IMR-90 (cell line): ENCODE data around the gene MAGEB3. TPM values are rescaled to one million over a fixed set of nuclear protein-coding genes. Genes with fewer than 3 reads are reported as not detected.
A peak's percentile ranks its signal among the peaks of the same experiment; 100 is the strongest.

Source experiments
- ATAC-seq: fragments of 200-7000 bp; cut with Tn5 transposase; 2 replicates; pipeline ENCODE4 v1.9.1; 2020; ENCODE audit warnings: low read depth, mild to moderate bottlenecking, moderate library complexity
- BruUV-seq: library from RNA; stranded (reverse); fragments of 400-500 nt; replicated peaks from 2 replicates; lab custom pipeline; 2021; lab: Mats Ljungman, UMichigan
- CTCF ChIA-PET: fragments of 300-600 bp; formaldehyde crosslinking; extraction: SDS; loops from one replicate; lab custom pipeline; 2021; ENCODE audit warnings: antibody characterized with exemption; lab: Yijun Ruan, JAX
- POLR2A ChIA-PET: fragments of 300-600 bp; sonication (Branson Sonifier 250); formaldehyde crosslinking; loops from one replicate; lab custom pipeline; 2022; ENCODE audit warnings: antibody characterized with exemption; ENCODE audit not compliant: unreplicated experiment; lab: Charles Lee
- DNase-seq: peaks from one replicate; pipeline ENCODE4 v3.0.0; 2013
- H2AFZ ChIP-seq: replicated peaks from 2 replicates; pipeline ENCODE3; 2013; ENCODE audit warnings: low read length, mild to moderate bottlenecking; ENCODE audit not compliant: poor library complexity
- H2AK5ac ChIP-seq: 2 replicates; pipeline ENCODE4 v1.6.1; 2013; ENCODE audit warnings: low read depth, low read length, inconsistent platforms
- H2AK9ac ChIP-seq: replicated peaks from 2 replicates; pipeline ENCODE3; 2013; ENCODE audit warnings: mild to moderate bottlenecking, low read depth, low read length, moderate library complexity; ENCODE audit not compliant: poor library complexity
- H2BK120ac ChIP-seq: 2 replicates; pipeline ENCODE4 v1.6.1; 2013; ENCODE audit warnings: low read depth, low read length, inconsistent platforms
- H2BK15ac ChIP-seq: 3 replicates; pipeline ENCODE4 v1.6.1; 2013; ENCODE audit warnings: low read depth, low read length, inconsistent platforms
- H2BK20ac ChIP-seq: 2 replicates; pipeline ENCODE4 v1.6.1; 2013; ENCODE audit warnings: low read depth, mild to moderate bottlenecking, inconsistent platforms, low read length, moderate library complexity
- H2BK5ac ChIP-seq: 2 replicates; pipeline ENCODE4 v1.6.1; 2013; ENCODE audit warnings: mild to moderate bottlenecking, low read depth, low read length, inconsistent platforms; ENCODE audit not compliant: poor library complexity, severe bottlenecking
- H3K14ac ChIP-seq: replicated peaks from 2 replicates; pipeline ENCODE4 v1.6.1; 2013; ENCODE audit warnings: low read depth, low read length, inconsistent platforms
- H3K18ac ChIP-seq: 2 replicates; pipeline ENCODE4 v1.6.1; 2013; ENCODE audit warnings: low read depth, low read length, control low read depth
- H3K23ac ChIP-seq: 2 replicates; pipeline ENCODE4 v1.6.1; 2013; ENCODE audit warnings: low read depth, low read length, inconsistent platforms
- H3K27ac ChIP-seq: 2 replicates; pipeline ENCODE4 v1.5.1; 2013; ENCODE audit warnings: mild to moderate bottlenecking, control low read depth, low read length; ENCODE audit not compliant: insufficient read depth
- H3K27me3 ChIP-seq: 2 replicates; pipeline ENCODE4 v1.6.1; 2013; ENCODE audit warnings: low read length; ENCODE audit not compliant: control insufficient read depth, insufficient read depth
- H3K36me3 ChIP-seq: 2 replicates; pipeline ENCODE4 v1.6.1; 2013; ENCODE audit warnings: low read length, mixed read lengths; ENCODE audit not compliant: control insufficient read depth, insufficient read depth
- H3K4ac ChIP-seq: 2 replicates; pipeline ENCODE4 v1.6.1; 2013; ENCODE audit warnings: low read depth, low read length, inconsistent platforms
- H3K4me1 ChIP-seq: 2 replicates; pipeline ENCODE4 v1.6.1; 2013; ENCODE audit warnings: low read length, mixed read lengths; ENCODE audit not compliant: control insufficient read depth, insufficient read depth
- H3K4me2 ChIP-seq: 2 replicates; pipeline ENCODE4 v1.6.1; 2013; ENCODE audit warnings: low read depth, mild to moderate bottlenecking, control low read depth, low read length, moderate library complexity
- H3K4me3 ChIP-seq: 2 replicates; pipeline ENCODE4 v1.5.1; 2013; ENCODE audit warnings: low read depth, mild to moderate bottlenecking, control low read depth, low read length, moderate library complexity; ENCODE audit not compliant: insufficient read depth
- H3K56ac ChIP-seq: 2 replicates; pipeline ENCODE4 v1.6.1; 2013; ENCODE audit warnings: low read length, inconsistent platforms; ENCODE audit not compliant: insufficient read depth; ENCODE audit errors: extremely low read depth
- H3K79me1 ChIP-seq, 2 experiments: 2 replicates each; pipeline ENCODE4 v1.6.1; 2013; ENCODE audit warnings: low read length in 2 of 2, inconsistent platforms in 1 of 2, low read depth in 1 of 2
- H3K9ac ChIP-seq: 2 replicates; pipeline ENCODE4 v1.6.1; 2013; ENCODE audit warnings: low read depth, low read length, control low read depth
- H3K9me1 ChIP-seq: 2 replicates; pipeline ENCODE4 v1.6.1; 2013; ENCODE audit warnings: low read length, inconsistent platforms; ENCODE audit not compliant: insufficient read depth
- H3K9me3 ChIP-seq: 2 replicates; pipeline ENCODE4 v1.6.1; 2013; ENCODE audit warnings: low read length; ENCODE audit not compliant: control insufficient read depth, insufficient read depth
- H4K20me1 ChIP-seq: 2 replicates; pipeline ENCODE4 v1.6.1; 2013; ENCODE audit warnings: low read length, inconsistent platforms; ENCODE audit not compliant: insufficient read depth
- H4K5ac ChIP-seq: 2 replicates; pipeline ENCODE4 v1.6.1; 2013; ENCODE audit warnings: mild to moderate bottlenecking, low read depth, low read length, control low read depth
- H4K8ac ChIP-seq, 2 experiments: 2 replicates each; pipeline ENCODE4 v1.6.1; 2013; ENCODE audit warnings: low read depth in 2 of 2, low read length in 2 of 2, control low read depth in 1 of 2, inconsistent platforms in 1 of 2
- H4K91ac ChIP-seq: 2 replicates; pipeline ENCODE4 v1.6.1; 2013; ENCODE audit warnings: low read depth, low read length, inconsistent platforms; ENCODE audit not compliant: insufficient read depth
- CTCF ChIP-seq: conservative IDR thresholded peaks from 2 replicates; pipeline ENCODE4 v1.5.1; 2012; ENCODE audit warnings: mild to moderate bottlenecking, low read depth, low read length, improper control_type of control experiment
- MAFK ChIP-seq: IDR thresholded peaks from 2 replicates; pipeline ENCODE4 v1.6.1; 2012; ENCODE audit warnings: low read depth, low read length, improper control_type of control experiment
- NFE2L2 ChIP-seq: fragments of 150-350 bp; IDR thresholded peaks from 2 replicates; pipeline ENCODE4 v1.6.1; 2016; ENCODE audit warnings: low read depth, mild to moderate bottlenecking, low read length
- RAD21 ChIP-seq: IDR thresholded peaks from 2 replicates; pipeline ENCODE4 v1.6.1; 2012; ENCODE audit warnings: low read length, improper control_type of control experiment
- RFX5 ChIP-seq: IDR thresholded peaks from 2 replicates; pipeline ENCODE4 v1.8.0; 2012; ENCODE audit warnings: low read depth, mild to moderate bottlenecking, low read length, moderate library complexity
- WGBS, 2 experiments: methylation state at CpG; one replicate each; pipeline versions ENCODE4 v1.1.5 to v1.1.7; 2013; ENCODE audit warnings: missing lambda C conversion rate in 2 of 2; ENCODE audit not compliant: insufficient read length in 1 of 2; ENCODE audit errors: extremely low coverage in 2 of 2; 5-methylcytosine and 5-hydroxymethylcytosine counted together
- dilution Hi-C: fragments of 300-500 bp; cut with HindIII; formaldehyde crosslinking; loops from one replicate; pipeline ENCODE4 v1.14.3; 2018; ENCODE audit warnings: low sequenced_read_pairs; ENCODE audit not compliant: unreplicated experiment
- in situ Hi-C: fragments of 300-500 bp; cut with MboI; formaldehyde crosslinking; loops from 3 replicates; pipeline ENCODE4 v1.14.3; 2019; ENCODE audit warnings: low sequenced_read_pairs, inconsistent platforms, mixed read lengths
- intact Hi-C: fragments of 100-400 bp; cut with micrococcal nuclease; formaldehyde crosslinking; loops from 2 replicates; pipeline ENCODE4 v1.10.0; 2022
- polyA plus RNA-seq, 3 experiments: library from polyadenylated mRNA; depleted of rRNA; stranded (reverse); fragments of >200 nt; gene quantifications; 2 replicates each; pipeline ENCODE4 v1.2.3, GENCODE V29; 2012; ENCODE audit warnings: low replicate concordance in 1 of 3
- total RNA-seq: library from RNA; depleted of rRNA; stranded (reverse); fragments of >200 nt; gene quantifications from 2 replicates; pipeline ENCODE4 v1.2.3, GENCODE V29; 2012

MAGEB3 gene
- total and polyA plus RNA-seq, 2 of the 4 experiments (the other 2 are of a cell fraction): not detected

- H3K79me1 ChIP-seq: no peaks in the 10 kb centered on the region
- intact Hi-C loops (no loop called here), dilution Hi-C loops (no loop called here), in situ Hi-C loops (no loop called here)
- H3K9ac ChIP-seq: no peak overlapping the region
- no peak overlapping the region for H2AK9ac ChIP-seq
- no peak; the same call in 1 of the 2 replicates for ATAC-seq
- TF ChIP-seq NFE2L2 (no peak), CTCF (peak; percentile 27; the same call in 1 of the 2 replicates), RFX5 (no peak), RAD21 (peak; percentile 35), MAFK (no peak)
- H2AK5ac ChIP-seq: no peak overlapping the region
- H3K56ac ChIP-seq: no peak overlapping the region
- no peak overlapping the region for H3K18ac ChIP-seq
- POLR2A ChIA-PET: no interaction called here
- WGBS, 2 experiments: no CpG with 5 or more reads among the region's 1 CpG
- H3K36me3 ChIP-seq: no peaks in the 10 kb centered on the region
- H2BK5ac ChIP-seq: no peak overlapping the region
- no peak overlapping the region for H3K4me2 ChIP-seq
- H3K9me1 ChIP-seq: no peaks in the 10 kb centered on the region
- no peak overlapping the region for H4K91ac ChIP-seq
- H2BK20ac ChIP-seq: no peak overlapping the region
- no peak overlapping the region for H3K4ac ChIP-seq
- no peak overlapping the region for H3K27ac ChIP-seq
- DNase-seq: peak; percentile 9
- CTCF ChIA-PET: interaction anchor here (0.6 to 1.8 kb wide), 3 partner anchors 9 to 107 kb away, joined by 3 to 5 read pairs (median 4); no protein-coding TSS in a partner anchor
- no peak overlapping the region for H3K4me3 ChIP-seq
- peaks cover 2% of the 10 kb centered on the region; the same call in 1 of the 2 replicates for H3K27me3 ChIP-seq
- no TSS peak for BruUV-seq
- H2BK120ac ChIP-seq: no peak overlapping the region
- no peak overlapping the region for H3K23ac ChIP-seq
- no peaks in the 10 kb centered on the region for H3K4me1 ChIP-seq
- H3K14ac ChIP-seq: no peak overlapping the region
- H4K8ac ChIP-seq: no peak overlapping the region
- H4K5ac ChIP-seq: no peak overlapping the region
- H2AFZ ChIP-seq: no peak overlapping the region
- no peaks in the 10 kb centered on the region for H3K9me3 ChIP-seq
- no peaks in the 10 kb centered on the region for H4K20me1 ChIP-seq
- H2BK15ac ChIP-seq: no peak overlapping the region
These were observed 34.1 kb upstream of the MAGEB3 start for GRCh38 chrX:30196322-30196721.
